ENCODE data around the gene KRT8. TPM values are rescaled to one million over a fixed set of nuclear protein-coding genes. Genes with fewer than 3 reads are reported as not detected.
A peak's percentile ranks its signal among the peaks of the same experiment; 100 is the strongest.

The KRT8 gene
- total and polyA plus RNA-seq, 2 of the 13 experiments (the other 11 are each of a cell fraction or from before 2014, with no cell fraction given) = 498 to 718 TPM

GRCh38 chr12:52924764-52925716, 20.2 kb upstream of the KRT8 start (continued):
- TF ChIP-seq ASH2L (IDR thresholded peaks at IDR 0.05; ENCODE audit: insufficient read length, low read depth, low read length) (no peak), AHDC1 (CRISPR knock-in tag; IDR thresholded peaks at IDR 0.05; ENCODE audit: borderline replicate concordance) (no peak), ZNF430 (CRISPR knock-in tag; IDR thresholded peaks at IDR 0.05) (no peak), NR1H2 (CRISPR knock-in tag; IDR thresholded peaks at IDR 0.05; ENCODE audit: borderline replicate concordance, low read depth) (no peak), HOXA7 (CRISPR knock-in tag; IDR thresholded peaks at IDR 0.05) (no peak), NR2C2 (CRISPR knock-in tag; IDR thresholded peaks at IDR 0.05; ENCODE audit: borderline replicate concordance) (no peak), NR2F2 (IDR thresholded peaks at IDR 0.05; ENCODE audit: borderline replicate concordance, low read depth) (no peak), MAX (IDR thresholded peaks at IDR 0.05) (no peak), HNRNPL (IDR thresholded peaks at IDR 0.05; ENCODE audit: low read depth, low read length) (no peak), U2AF1 (optimal IDR thresholded peaks at IDR 0.05; ENCODE audit: low read depth, low read length) (no peak), ZNF780A (CRISPR knock-in tag; IDR thresholded peaks at IDR 0.05) (no peak), HDAC6 (IDR thresholded peaks at IDR 0.05; ENCODE audit: low read depth, low read length) (no peak), ETV5 (CRISPR knock-in tag; IDR thresholded peaks at IDR 0.05; ENCODE audit: borderline replicate concordance) (peak; percentile 44; the same call in 1 of the 2 replicates), FOXM1 (CRISPR knock-in tag; IDR thresholded peaks at IDR 0.05) (no peak), ZBTB33 (CRISPR knock-in tag; IDR thresholded peaks at IDR 0.05) (no peak), KLF15 (CRISPR knock-in tag; IDR thresholded peaks at IDR 0.05; ENCODE audit: borderline replicate concordance) (no peak), XRCC5 (optimal IDR thresholded peaks at IDR 0.05; ENCODE audit: low read length) (peak; percentile 27), ZFP37 (CRISPR knock-in tag; IDR thresholded peaks at IDR 0.05; ENCODE audit: borderline replicate concordance) (no peak), ZNF792 (CRISPR knock-in tag; IDR thresholded peaks at IDR 0.05) (0 out of 2 replicates have a peak, but pooled peaks have one; percentile 28), SOX13 (IDR thresholded peaks at IDR 0.05) (no peak), SOX13 (CRISPR knock-in tag; conservative IDR thresholded peaks at IDR 0.05 in 1 of 2, IDR thresholded peaks at IDR 0.05 in 1 of 2) (0 out of 4 replicates have a peak, but pooled peaks of 1 of the 2 experiments have one; percentile 6), YEATS2 (CRISPR knock-in tag; IDR thresholded peaks at IDR 0.05; ENCODE audit: borderline replicate concordance) (peak; percentile 7; the same call in 1 of the 2 replicates)
